H1 (cell line): ENCODE measurements around the gene CAMTA1. TPM values are rescaled to one million over a fixed set of nuclear protein-coding genes. Genes with fewer than 3 reads are reported as not detected.

Experiments
- CTCF ChIA-PET: fragments of 300-600 bp; sonication (Branson Sonifier 250); formaldehyde crosslinking; loops from one replicate; lab custom pipeline; 2021; ENCODE audit not compliant: partially characterized antibody; lab: Charles Lee
- POLR2A ChIA-PET: fragments of 300-600 bp; sonication (Branson Sonifier 250); formaldehyde crosslinking; loops from one replicate; lab custom pipeline; 2021; ENCODE audit warnings: inconsistent platforms; ENCODE audit not compliant: partially characterized antibody; lab: Charles Lee
- DNase-seq, 2 experiments: peaks; one replicate each; pipeline versions ENCODE4 v3.0.0 to v3.0.0-alpha.2; 2010 to 2022; ENCODE audit warnings: low spot score in 2 of 2, low read depth in 1 of 2, mixed read lengths in 1 of 2
- FAIRE-seq: peaks from 2 replicates; lab custom pipeline; 2011; peaks lifted over from hg19 to GRCh38; lab: Jason Lieb, UNC
- H2AFZ ChIP-seq: 2 replicates; pipeline ENCODE4 v1.8.1; 2012; ENCODE audit warnings: low read length, inconsistent platforms
- H2AK5ac ChIP-seq: 2 replicates; pipeline ENCODE4 v1.6.1; 2013; ENCODE audit warnings: low read depth, low read length
- H2BK120ac ChIP-seq: replicated peaks from 2 replicates; pipeline ENCODE3; 2013; ENCODE audit warnings: low read depth, low read length, inconsistent platforms
- H2BK12ac ChIP-seq: 2 replicates; pipeline ENCODE4 v1.6.1; 2013; ENCODE audit warnings: low read depth, low read length
- H2BK15ac ChIP-seq: 2 replicates; pipeline ENCODE4 v1.6.1; 2013; ENCODE audit warnings: low read length
- H2BK20ac ChIP-seq: 2 replicates; pipeline ENCODE4 v1.6.1; 2013; ENCODE audit warnings: low read length
- H2BK5ac ChIP-seq: 2 replicates; pipeline ENCODE4 v1.6.1; 2013; ENCODE audit warnings: low read depth, low read length
- H3K14ac ChIP-seq: 2 replicates; pipeline ENCODE4 v1.6.1; 2013; ENCODE audit warnings: inconsistent platforms; ENCODE audit not compliant: insufficient read length
- H3K18ac ChIP-seq: 2 replicates; pipeline ENCODE4 v1.6.1; 2013; ENCODE audit warnings: low read length; ENCODE audit errors: extremely low read depth
- H3K23ac ChIP-seq: 2 replicates; pipeline ENCODE4 v1.6.1; 2013; ENCODE audit warnings: inconsistent platforms; ENCODE audit not compliant: insufficient read length
- H3K23me2 ChIP-seq: 2 replicates; pipeline ENCODE4 v1.6.1; 2013; ENCODE audit warnings: low read depth, low read length
- H3K27ac ChIP-seq: 2 replicates; pipeline ENCODE4 v1.6.1; 2011; ENCODE audit warnings: low read depth, low read length, inconsistent platforms
- H3K27me3 ChIP-seq, 4 experiments: replicated peaks in 1 of 4; 1 replicate in 1 of 4; 2 replicates in 3 of 4; pipeline versions ENCODE4 v1.6.1 to v1.8.1; 2011 to 2013; ENCODE audit warnings: low read length in 3 of 4, mild to moderate bottlenecking in 3 of 4, inconsistent platforms in 2 of 4, mixed read lengths in 2 of 4, moderate library complexity in 1 of 4; ENCODE audit not compliant: control insufficient read depth in 3 of 4, insufficient read depth in 3 of 4; ENCODE audit errors: extremely low read depth in 1 of 4
- H3K36me3 ChIP-seq, 4 experiments: 2 replicates each; pipeline versions ENCODE4 v1.6.1 to v1.8.1; 2011 to 2013; ENCODE audit warnings: mild to moderate bottlenecking in 4 of 4, low read length in 3 of 4, moderate library complexity in 2 of 4, control low read depth in 1 of 4, inconsistent platforms in 1 of 4; ENCODE audit not compliant: insufficient read depth in 4 of 4, control insufficient read depth in 2 of 4
- H3K4ac ChIP-seq: replicated peaks from 2 replicates; pipeline ENCODE3; 2013; ENCODE audit warnings: low read length, low read depth, mixed read lengths, inconsistent platforms; ENCODE audit not compliant: insufficient read length
- H3K4me1 ChIP-seq, 4 experiments: replicated peaks in 1 of 4; 1 replicate in 1 of 4; 2 replicates in 3 of 4; pipeline versions ENCODE4 v1.6.1 to v1.8.1; 2011 to 2013; ENCODE audit warnings: low read length in 3 of 4, inconsistent platforms in 2 of 4, mixed read lengths in 1 of 4; ENCODE audit not compliant: insufficient read depth in 4 of 4, control insufficient read depth in 3 of 4
- H3K4me2 ChIP-seq, 2 experiments: 2 replicates each; pipeline versions ENCODE4 v1.6.1 to v1.8.1; 2011 to 2013; ENCODE audit warnings: low read depth in 2 of 2, low read length in 2 of 2, control low read depth in 1 of 2, inconsistent platforms in 1 of 2, mild to moderate bottlenecking in 1 of 2; ENCODE audit not compliant: insufficient read depth in 1 of 2
- H3K4me3 ChIP-seq, 4 experiments: fragments of 200-600, 300-600 bp in 1 of 4; sonication (generic), shearing (Covaris generic), sonication (Bioruptor Twin) in 1 of 4; 2 replicates each; pipeline versions ENCODE4 v1.5.1 to v1.8.1; 2011 to 2016; ENCODE audit warnings: low read length in 4 of 4, low read depth in 3 of 4, control low read depth in 2 of 4, inconsistent platforms in 2 of 4, mild to moderate bottlenecking in 2 of 4, mixed read lengths in 1 of 4, moderate library complexity in 1 of 4; ENCODE audit not compliant: insufficient read depth in 2 of 4; ENCODE audit errors: extremely low read depth in 1 of 4
- H3K56ac ChIP-seq: replicated peaks from 2 replicates; pipeline ENCODE3; 2013; ENCODE audit warnings: low read depth, mild to moderate bottlenecking, mixed read lengths, low read length, inconsistent platforms; ENCODE audit not compliant: insufficient read length
- H3K79me1 ChIP-seq: 2 replicates; pipeline ENCODE4 v1.6.1; 2013; ENCODE audit warnings: low read depth, low read length, control low read depth
- H3K79me2 ChIP-seq, 2 experiments: 2 replicates each; pipeline versions ENCODE4 v1.6.1 to v1.8.1; 2012 to 2013; ENCODE audit warnings: low read length in 2 of 2, mild to moderate bottlenecking in 2 of 2, inconsistent platforms in 1 of 2; ENCODE audit not compliant: insufficient read depth in 2 of 2, control insufficient read depth in 1 of 2
- H3K9ac ChIP-seq, 4 experiments: replicated peaks in 1 of 4; 1 replicate in 1 of 4; 2 replicates in 3 of 4; pipeline versions ENCODE4 v1.6.1 to v1.8.1; 2011 to 2013; ENCODE audit warnings: low read depth in 3 of 4, low read length in 3 of 4, control low read depth in 2 of 4, mild to moderate bottlenecking in 2 of 4, moderate library complexity in 2 of 4, inconsistent platforms in 1 of 4; ENCODE audit errors: extremely low read depth in 1 of 4
- H3K9me3 ChIP-seq, 2 experiments: 2 replicates each; pipeline versions ENCODE4 v1.6.1 to v1.8.1; 2012 to 2013; ENCODE audit warnings: mild to moderate bottlenecking in 2 of 2, moderate library complexity in 2 of 2, control low read depth in 1 of 2, inconsistent platforms in 1 of 2, low read depth in 1 of 2, low read length in 1 of 2, mixed read lengths in 1 of 2; ENCODE audit not compliant: insufficient read depth in 2 of 2
- H4K20me1 ChIP-seq, 2 experiments: replicated peaks in 1 of 2; 2 replicates each; pipeline versions ENCODE3 to v1.8.1; 2011 to 2013; ENCODE audit warnings: inconsistent platforms in 2 of 2, low read length in 2 of 2, mild to moderate bottlenecking in 1 of 2; ENCODE audit not compliant: insufficient read depth in 2 of 2, control insufficient read depth in 1 of 2
- H4K5ac ChIP-seq: 2 replicates; pipeline ENCODE4 v1.6.1; 2013; ENCODE audit warnings: low read length, low read depth, mixed read lengths, inconsistent platforms; ENCODE audit not compliant: insufficient read length
- H4K8ac ChIP-seq: 2 replicates; pipeline ENCODE4 v1.8.0; 2013; ENCODE audit warnings: mild to moderate bottlenecking, moderate library complexity, low read length, inconsistent platforms; ENCODE audit not compliant: insufficient read depth; ENCODE audit errors: extremely low read depth
- H4K91ac ChIP-seq: replicated peaks from 2 replicates; pipeline ENCODE3; 2013; ENCODE audit warnings: low read length, mixed read lengths, inconsistent platforms; ENCODE audit not compliant: insufficient read length
- CEBPB ChIP-seq: IDR thresholded peaks from 2 replicates; pipeline ENCODE4 v1.6.1; 2012; ENCODE audit warnings: low read depth, low read length
- JUN ChIP-seq: IDR thresholded peaks from 2 replicates; pipeline ENCODE4 v1.6.1; 2011; ENCODE audit warnings: low read depth, mild to moderate bottlenecking, improper control_type of control experiment, low read length
- WGBS, 2 experiments: shearing (Covaris generic) in 1 of 2; methylation state at CpG; one replicate each; pipeline versions ENCODE4 v1.1.6 to v1.1.7; 2013 to 2015; ENCODE audit warnings: low lambda C conversion rate in 2 of 2, mixed read lengths in 2 of 2, inconsistent platforms in 1 of 2, low coverage in 1 of 2, missing lambda C conversion rate in 1 of 2; ENCODE audit not compliant: insufficient replicate concordance in 2 of 2, insufficient coverage in 1 of 2, insufficient read length in 1 of 2; ENCODE audit errors: extremely low coverage in 1 of 2, missing lambda C conversion rate in 1 of 2; 5-methylcytosine and 5-hydroxymethylcytosine counted together
- polyA plus RNA-seq, 7 experiments: library from polyadenylated mRNA; depleted of rRNA in 3 of 7; stranded (reverse) in 5 of 7; unstranded in 2 of 7; fragments of >200 nt in 5 of 7; fragments of 200-250 nt in 2 of 7; gene quantifications; 1 replicate in 5 of 7; 2 replicates in 1 of 7; 4 replicates in 1 of 7; pipeline versions ENCODE4 v1.2.1 to v1.2.3, GENCODE V29; 2011 to 2013; ENCODE audit warnings: missing spikeins in 2 of 7, mixed read lengths in 2 of 7
- total RNA-seq: library from RNA; stranded (reverse); fragmentation: NEBNext Ultra II Directional; extraction: Animal tissue kit (Norgen Biotek cat#: 25700); gene quantifications from 2 replicates; pipeline ENCODE4 v1.2.1, GENCODE V29; 2021

Gene CAMTA1
- total and polyA plus RNA-seq, 2 of the 8 experiments (the other 6 are each of a cell fraction or from before 2014, with no cell fraction given), result 65.0 to 119 TPM

DNA sequence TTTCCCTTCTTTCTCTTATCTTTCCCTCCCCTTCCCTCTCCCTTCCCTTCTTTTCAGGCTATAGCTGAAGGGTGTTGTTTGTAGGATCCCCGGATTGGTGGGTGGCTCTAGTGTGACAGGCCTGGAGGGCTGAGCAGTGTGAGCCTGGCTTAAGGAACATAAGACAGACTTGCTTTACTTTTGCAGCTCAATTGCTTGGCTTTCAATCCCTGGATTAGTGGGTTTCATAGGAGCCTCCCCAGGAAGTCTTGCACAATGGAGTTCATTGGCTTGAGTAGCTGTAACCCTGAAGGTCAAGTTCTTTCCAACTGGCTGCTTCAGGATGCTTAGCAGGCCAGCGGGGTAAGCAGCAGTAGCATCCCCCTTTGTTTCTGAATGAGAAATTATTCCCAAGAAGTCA lies 126.7 kb downstream of the CAMTA1 start:
- H2BK5ac ChIP-seq, result no peak overlapping the region
- no peak overlapping the region for H3K18ac ChIP-seq
- H3K56ac ChIP-seq, result no peak overlapping the region
- H3K23me2 ChIP-seq, result no peaks in the 10 kb centered on the region
- no peak overlapping the region for H2AFZ ChIP-seq
- TF ChIP-seq CEBPB, result peak; percentile 55; the same call in 1 of the 2 replicates
- TF ChIP-seq JUN, result no peak
- no peak overlapping the region for H2BK120ac ChIP-seq
- CTCF ChIA-PET, result interaction anchor here (1.0 to 2.7 kb wide), 5 partner anchors 18 to 159 kb away, joined by 3 to 10 read pairs (median 7); no protein-coding TSS in a partner anchor
- DNase-seq (no peak), FAIRE-seq (no peak)
- no peak overlapping the region for H3K4me2 ChIP-seq
- H2AK5ac ChIP-seq, result no peak overlapping the region
- peak overlapping the region; percentile 65 for H2BK12ac ChIP-seq
- no peak overlapping the region for H2BK20ac ChIP-seq
- no peaks in the 10 kb centered on the region for H4K20me1 ChIP-seq
- 82% methylated on average over 2 of the region's 2 CpGs; no CpG with 5 or more reads in 1 of the 2 experiments for WGBS, 2 experiments
- H3K4ac ChIP-seq, result no peak overlapping the region
- no peak overlapping the region for H2BK15ac ChIP-seq
- 0 out of 7 replicates have a peak overlapping the region, but pooled peaks of 1 of the 4 experiments have one; percentile 4 for H3K9ac ChIP-seq
- no peaks in the 10 kb centered on the region for H3K9me3 ChIP-seq
- no peak overlapping the region for H4K8ac ChIP-seq
- H3K27me3 ChIP-seq, result no peaks in the 10 kb centered on the region; a peak in 1 of 7 replicates
- H3K14ac ChIP-seq, result no peak overlapping the region
- no peaks in the 10 kb centered on the region for H3K79me2 ChIP-seq
- no peak overlapping the region for H3K4me3 ChIP-seq
- H3K23ac ChIP-seq, result no peak overlapping the region
- peaks cover 3 to 21% (median 13%) of the 10 kb centered on the region in 4 experiments for H3K4me1 ChIP-seq
- no peak overlapping the region for H3K27ac ChIP-seq
- no peaks in the 10 kb centered on the region; a peak in 1 of 8 replicates for H3K36me3 ChIP-seq
- no peak overlapping the region for H4K91ac ChIP-seq
- POLR2A ChIA-PET, result interaction anchor here (2.0 kb wide), 1 partner anchor 14 kb away, joined by 5 read pairs; no protein-coding TSS in a partner anchor
- no peak overlapping the region for H4K5ac ChIP-seq
- no peaks in the 10 kb centered on the region for H3K79me1 ChIP-seq
